Adrenal gland (tissue), 5 donors: ENCODE measurements around the gene CPEB1.

Experiments used
- CTCF ChIP-seq, 6 experiments: fragments of 450-650 bp in 4 of 6; fragments of 200-600 bp in 2 of 6; sonication (generic) in 1 of 6; IDR thresholded peaks; 1 replicate in 5 of 6; 2 replicates in 1 of 6; pipeline versions ENCODE4 v1.5.1 to v1.8.0; 2016 to 2021; ENCODE audit warnings: antibody characterized with exemption in 6 of 6, mild to moderate bottlenecking in 2 of 6, moderate library complexity in 1 of 6
- POLR2A ChIP-seq, 2 donors: fragments of 450-650 bp; IDR thresholded peaks; one replicate each; pipeline ENCODE4 v1.6.1; 2017; ENCODE audit warnings: antibody characterized with exemption in 2 of 2, mild to moderate bottlenecking in 2 of 2, moderate library complexity in 1 of 2
- donor health status: DM: no; HTN: no; CAD: no.

- TF ChIP-seq CTCF (IDR thresholded peaks at IDR 0.05) (no peak), POLR2A (IDR thresholded peaks at IDR 0.05) (no peak)
Measured at GRCh38 chr15:82643992-82644391, 3.2 kb downstream of the CPEB1 start.
